H1 (cell line): ENCODE results near the gene MARCHF10.

Source experiments
- CEBPB ChIP-seq: IDR thresholded peaks from 2 replicates; pipeline ENCODE4 v1.6.1; 2012; ENCODE audit warnings: low read depth, low read length
- CHD1 ChIP-seq: IDR thresholded peaks from 2 replicates; pipeline ENCODE4 v1.6.1; 2012; ENCODE audit warnings: low read depth, low read length, improper control_type of control experiment
- CHD2 ChIP-seq: IDR thresholded peaks from 2 replicates; pipeline ENCODE4 v1.6.1; 2012; ENCODE audit warnings: low read length, improper control_type of control experiment
- GTF2F1 ChIP-seq: IDR thresholded peaks from 2 replicates; pipeline ENCODE4 v1.6.1; 2012; ENCODE audit warnings: low read depth, low read length, improper control_type of control experiment, borderline replicate concordance
- SIRT6 ChIP-seq: IDR thresholded peaks from one replicate; pipeline ENCODE4 v1.7.1; 2012; ENCODE audit warnings: low read length, inconsistent platforms
- SP1 ChIP-seq: IDR thresholded peaks from 2 replicates; pipeline ENCODE4 v1.6.1; 2011; ENCODE audit warnings: low read depth, low read length
- TEAD4 ChIP-seq: IDR thresholded peaks from 2 replicates; pipeline ENCODE4 v1.6.1; 2012; ENCODE audit warnings: low read depth, low read length, inconsistent platforms, mixed read lengths
- TF ChIP-seq, protein P1 (sequence below), 3 experiments: IDR thresholded peaks; 1 replicate in 2 of 3; 2 replicates in 1 of 3; pipeline versions ENCODE4 v1.5.1 to v1.6.1; 2011; ENCODE audit warnings: low read length in 3 of 3, mild to moderate bottlenecking in 3 of 3, inconsistent platforms in 2 of 3, low read depth in 1 of 3, moderate library complexity in 1 of 3; ENCODE audit not compliant: insufficient read depth in 1 of 3; ENCODE audit errors: control extremely low read depth in 1 of 3

DNA sequence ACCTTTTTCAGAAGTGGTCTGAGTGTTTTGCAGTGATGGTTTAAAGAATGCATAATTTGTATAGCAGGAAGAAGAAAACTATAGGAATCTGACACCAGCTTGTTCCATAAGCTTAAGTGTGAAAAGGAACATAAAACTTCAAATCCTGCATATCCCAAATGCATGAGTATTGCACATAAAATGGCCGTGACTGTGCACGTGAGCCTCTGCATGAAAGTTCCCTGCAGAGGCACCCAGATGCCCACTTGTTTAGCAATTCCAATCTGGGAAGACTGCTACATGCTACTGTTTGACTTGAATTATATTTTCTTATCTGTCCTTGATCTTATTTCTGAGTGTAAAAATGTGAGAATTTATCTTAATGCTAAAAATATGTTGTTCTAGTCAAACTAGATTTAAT, 21.5 kb downstream of the MARCHF10 start:
- no peak for TF ChIP-seq SP1
- TF ChIP-seq, protein P1, sequence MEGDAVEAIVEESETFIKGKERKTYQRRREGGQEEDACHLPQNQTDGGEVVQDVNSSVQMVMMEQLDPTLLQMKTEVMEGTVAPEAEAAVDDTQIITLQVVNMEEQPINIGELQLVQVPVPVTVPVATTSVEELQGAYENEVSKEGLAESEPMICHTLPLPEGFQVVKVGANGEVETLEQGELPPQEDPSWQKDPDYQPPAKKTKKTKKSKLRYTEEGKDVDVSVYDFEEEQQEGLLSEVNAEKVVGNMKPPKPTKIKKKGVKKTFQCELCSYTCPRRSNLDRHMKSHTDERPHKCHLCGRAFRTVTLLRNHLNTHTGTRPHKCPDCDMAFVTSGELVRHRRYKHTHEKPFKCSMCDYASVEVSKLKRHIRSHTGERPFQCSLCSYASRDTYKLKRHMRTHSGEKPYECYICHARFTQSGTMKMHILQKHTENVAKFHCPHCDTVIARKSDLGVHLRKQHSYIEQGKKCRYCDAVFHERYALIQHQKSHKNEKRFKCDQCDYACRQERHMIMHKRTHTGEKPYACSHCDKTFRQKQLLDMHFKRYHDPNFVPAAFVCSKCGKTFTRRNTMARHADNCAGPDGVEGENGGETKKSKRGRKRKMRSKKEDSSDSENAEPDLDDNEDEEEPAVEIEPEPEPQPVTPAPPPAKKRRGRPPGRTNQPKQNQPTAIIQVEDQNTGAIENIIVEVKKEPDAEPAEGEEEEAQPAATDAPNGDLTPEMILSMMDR (IDR thresholded peaks at IDR 0.05; ENCODE audit: control extremely low read depth in 1 of 3, insufficient read depth in 1 of 3, low read depth in 1 of 3, low read length in 3 of 3) = no peak
- no peak for TF ChIP-seq GTF2F1
- no peak for TF ChIP-seq SIRT6
- no peak for TF ChIP-seq CEBPB
- no peak for TF ChIP-seq TEAD4
- TF ChIP-seq CHD1 = no peak
- TF ChIP-seq CHD2 = no peak
